GM21447 (cell line): ENCODE results near the gene IFT57.
A peak's percentile ranks its signal among the peaks of the same experiment; 100 is the strongest.
"Not testable (repeated sequence)": the region's sequence is repeated elsewhere in the genome, so short reads cannot be mapped to it uniquely, and the experiment has no call there.

ENCODE experiments used
- ATAC-seq: cut with Tn5 transposase; IDR thresholded peaks from one replicate; pipeline ENCODE4 v1.9.1; 2021; ENCODE audit not compliant: unreplicated experiment

The IFT57 gene

GRCh38 chr3:108221911-108222852 lies at the start of gene IFT57:
IFT57 (minus strand) TSS chr3:108222424; CDS start chr3:108222322, 102 bp downstream.
- peak; percentile 92 for ATAC-seq

- ATAC-seq, result no peak
Measured at GRCh38 chr3:108271626-108272025, 49.4 kb upstream of the IFT57 start.

- ATAC-seq, result not testable (repeated sequence)
Measured at GRCh38 chr3:108268235-108268634, 46.0 kb upstream of the IFT57 start.

GRCh38 chr3:108264534-108265298 lies 42.5 kb upstream of the IFT57 start:
- ATAC-seq, result not testable (repeated sequence)

- no peak for ATAC-seq
Measured at GRCh38 chr3:108255131-108255530, 32.9 kb upstream of the IFT57 start.

GRCh38 chr3:108251844-108252243 lies 29.6 kb upstream of the IFT57 start:
- no peak for ATAC-seq

GRCh38 chr3:108251265-108251664 lies 29.0 kb upstream of the IFT57 start:
- no peak for ATAC-seq

- no peak for ATAC-seq
Measured at GRCh38 chr3:108250626-108251025, 28.4 kb upstream of the IFT57 start.

- ATAC-seq, result no peak
Measured at GRCh38 chr3:108243243-108243642, 21.0 kb upstream of the IFT57 start.

GRCh38 chr3:108242776-108243175 lies 20.6 kb upstream of the IFT57 start:
- no peak for ATAC-seq

GRCh38 chr3:108241721-108242120 lies 19.5 kb upstream of the IFT57 start:
- ATAC-seq, result no peak

GRCh38 chr3:108241146-108241545 lies 18.9 kb upstream of the IFT57 start:
- ATAC-seq, result no peak

- no peak for ATAC-seq
Measured at GRCh38 chr3:108239082-108239481, 16.9 kb upstream of the IFT57 start.

- no peak for ATAC-seq
Measured at GRCh38 chr3:108235290-108235689, 13.1 kb upstream of the IFT57 start.

- no peak for ATAC-seq
Measured at GRCh38 chr3:108234387-108234957, 12.2 kb upstream of the IFT57 start.

- no peak for ATAC-seq
Measured at GRCh38 chr3:108228286-108228685, 6.1 kb upstream of the IFT57 start.

GRCh38 chr3:108227131-108227530 lies 4.9 kb upstream of the IFT57 start:
- no peak for ATAC-seq

GRCh38 chr3:108225221-108225620 lies 3.0 kb upstream of the IFT57 start:
- ATAC-seq, result no peak

GRCh38 chr3:108223928-108224327 lies 1.7 kb upstream of the IFT57 start:
- ATAC-seq, result no peak

- ATAC-seq, result no peak
Measured at GRCh38 chr3:108222853-108223565, 785 bp upstream of the IFT57 start.

- ATAC-seq, result no peak
Measured at GRCh38 chr3:108221393-108221792, 831 bp downstream of the IFT57 start.
